ENCODE measurements around the gene AIP.

DNA sequence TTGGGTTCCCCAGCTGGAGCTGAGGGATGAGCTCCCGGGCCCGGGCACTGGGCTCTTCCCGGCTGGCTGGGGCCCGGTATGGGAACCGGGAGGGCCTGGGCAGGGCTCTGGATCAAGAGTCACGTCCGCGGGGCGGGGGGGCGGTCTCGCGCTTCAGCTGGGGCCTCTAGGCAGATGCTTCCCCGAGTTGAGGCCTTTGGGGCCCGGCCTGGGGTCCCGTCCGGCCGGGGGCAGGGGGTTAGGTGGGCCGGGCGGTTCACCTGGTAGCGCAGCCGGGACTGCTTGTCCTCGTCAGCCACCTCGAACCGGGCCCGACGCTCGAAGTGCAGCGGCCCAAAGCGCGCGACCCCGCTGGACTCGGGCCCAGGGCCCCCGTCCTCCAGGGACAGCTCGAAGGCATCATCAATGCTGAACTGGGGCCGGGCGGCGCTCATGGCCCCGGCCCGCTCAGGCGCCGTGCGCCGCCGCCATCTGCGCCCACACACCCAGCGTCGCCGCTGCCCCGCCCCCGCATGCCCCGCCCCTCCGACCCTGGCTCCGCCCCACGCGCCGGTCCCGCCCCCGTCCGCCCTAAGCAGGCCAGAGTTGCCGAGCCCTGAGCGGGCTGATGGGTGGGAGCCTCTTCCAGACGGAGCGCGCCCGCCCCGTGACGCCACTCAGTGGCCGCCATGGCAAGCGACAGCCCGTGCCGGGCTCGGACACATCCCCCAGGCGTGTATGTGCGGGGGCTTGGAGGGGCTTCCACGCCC, 13.9 kb upstream of the AIP start, which contains the start of gene TMEM134:
- TF ChIP-seq, protein P1, sequence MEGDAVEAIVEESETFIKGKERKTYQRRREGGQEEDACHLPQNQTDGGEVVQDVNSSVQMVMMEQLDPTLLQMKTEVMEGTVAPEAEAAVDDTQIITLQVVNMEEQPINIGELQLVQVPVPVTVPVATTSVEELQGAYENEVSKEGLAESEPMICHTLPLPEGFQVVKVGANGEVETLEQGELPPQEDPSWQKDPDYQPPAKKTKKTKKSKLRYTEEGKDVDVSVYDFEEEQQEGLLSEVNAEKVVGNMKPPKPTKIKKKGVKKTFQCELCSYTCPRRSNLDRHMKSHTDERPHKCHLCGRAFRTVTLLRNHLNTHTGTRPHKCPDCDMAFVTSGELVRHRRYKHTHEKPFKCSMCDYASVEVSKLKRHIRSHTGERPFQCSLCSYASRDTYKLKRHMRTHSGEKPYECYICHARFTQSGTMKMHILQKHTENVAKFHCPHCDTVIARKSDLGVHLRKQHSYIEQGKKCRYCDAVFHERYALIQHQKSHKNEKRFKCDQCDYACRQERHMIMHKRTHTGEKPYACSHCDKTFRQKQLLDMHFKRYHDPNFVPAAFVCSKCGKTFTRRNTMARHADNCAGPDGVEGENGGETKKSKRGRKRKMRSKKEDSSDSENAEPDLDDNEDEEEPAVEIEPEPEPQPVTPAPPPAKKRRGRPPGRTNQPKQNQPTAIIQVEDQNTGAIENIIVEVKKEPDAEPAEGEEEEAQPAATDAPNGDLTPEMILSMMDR (IDR thresholded peaks at IDR 0.05 in 8 of 11, conservative IDR thresholded peaks at IDR 0.05 in 3 of 11) = peak in 10 of 11 experiments; percentile 19 to 73 (median 64)
- TF ChIP-seq POLR2A (IDR thresholded peaks at IDR 0.05) = peak in 1 of 3 donors; percentile 54

Data from spleen (tissue), 7 donors.